Mesenchymal stem cell (in vitro differentiated cells and primary cell): ENCODE measurements around the gene AKR1C8.
"Not testable (repeated sequence)": the region's sequence is repeated elsewhere in the genome, so short reads cannot be mapped to it uniquely, and the experiment has no call there.

Source experiments
- DNase-seq: peaks from one replicate; pipeline ENCODE4 v3.0.0-alpha.2; 2013
- H2AFZ ChIP-seq: one replicate; pipeline ENCODE4 v1.6.1; 2013; ENCODE audit warnings: low read depth, mild to moderate bottlenecking, control low read depth, inconsistent platforms, low read length, moderate library complexity
- H2AK5ac ChIP-seq: 2 replicates; pipeline ENCODE4 v1.6.1; 2013; ENCODE audit warnings: low read length, moderate library complexity, mild to moderate bottlenecking, inconsistent platforms; ENCODE audit not compliant: severe bottlenecking
- H2BK120ac ChIP-seq: one replicate; pipeline ENCODE4 v1.6.1; 2013; ENCODE audit warnings: low read depth, mild to moderate bottlenecking, inconsistent platforms, low read length, moderate library complexity
- H2BK12ac ChIP-seq, 2 experiments: one replicate each; pipeline ENCODE4 v1.6.1; 2013; ENCODE audit warnings: inconsistent platforms in 2 of 2, low read length in 2 of 2, mild to moderate bottlenecking in 2 of 2, moderate library complexity in 2 of 2, control low read depth in 1 of 2
- H2BK15ac ChIP-seq: one replicate; pipeline ENCODE4 v1.6.1; 2013; ENCODE audit warnings: mild to moderate bottlenecking, low read depth, inconsistent platforms; ENCODE audit not compliant: poor library complexity, severe bottlenecking
- H2BK5ac ChIP-seq: 2 replicates; pipeline ENCODE4 v1.6.1; 2013; ENCODE audit warnings: low read depth, mild to moderate bottlenecking, low read length, control low read depth, inconsistent platforms; ENCODE audit not compliant: poor library complexity, severe bottlenecking
- H3K14ac ChIP-seq, 2 experiments: one replicate each; pipeline ENCODE4 v1.6.1; 2013; ENCODE audit warnings: inconsistent platforms in 2 of 2, low read length in 2 of 2, control low read depth in 1 of 2, mild to moderate bottlenecking in 1 of 2, moderate library complexity in 1 of 2
- H3K18ac ChIP-seq, 2 experiments: one replicate each; pipeline ENCODE4 v1.6.1; 2013; ENCODE audit warnings: inconsistent platforms in 2 of 2, low read length in 2 of 2, control low read depth in 1 of 2, low read depth in 1 of 2, mild to moderate bottlenecking in 1 of 2
- H3K23ac ChIP-seq, 2 experiments: one replicate each; pipeline ENCODE4 v1.6.1; 2013; ENCODE audit warnings: inconsistent platforms in 2 of 2, low read length in 2 of 2, mild to moderate bottlenecking in 2 of 2, moderate library complexity in 2 of 2, control low read depth in 1 of 2
- H3K27ac ChIP-seq: 2 replicates; pipeline ENCODE4 v1.5.1; 2013; ENCODE audit warnings: mild to moderate bottlenecking, moderate library complexity, low read length, control low read depth, inconsistent platforms; ENCODE audit not compliant: poor library complexity, severe bottlenecking
- H3K27me3 ChIP-seq, 2 experiments: 2 replicates each; pipeline versions ENCODE4 v1.6.1 to v1.7.0; 2013; ENCODE audit warnings: low read length in 2 of 2, mild to moderate bottlenecking in 2 of 2, moderate library complexity in 2 of 2, control low read depth in 1 of 2, inconsistent platforms in 1 of 2; ENCODE audit not compliant: control insufficient read depth in 1 of 2, insufficient read depth in 1 of 2
- H3K36me3 ChIP-seq, 2 experiments: 2 replicates each; pipeline versions ENCODE4 v1.6.1 to v1.7.0; 2013; ENCODE audit warnings: low read length in 2 of 2, control low read depth in 1 of 2, inconsistent platforms in 1 of 2, low read depth in 1 of 2, mild to moderate bottlenecking in 1 of 2; ENCODE audit not compliant: insufficient read depth in 2 of 2, control insufficient read depth in 1 of 2
- H3K4ac ChIP-seq, 2 experiments: one replicate each; pipeline ENCODE4 v1.6.1; 2013; ENCODE audit warnings: inconsistent platforms in 2 of 2, low read length in 2 of 2, mild to moderate bottlenecking in 2 of 2, moderate library complexity in 2 of 2, control low read depth in 1 of 2, low read depth in 1 of 2
- H3K4me1 ChIP-seq: 2 replicates; pipeline ENCODE4 v1.6.1; 2013; ENCODE audit warnings: low read depth, low read length, control low read depth; ENCODE audit not compliant: control insufficient read depth, insufficient read depth
- H3K4me2 ChIP-seq: 2 replicates; pipeline ENCODE4 v1.6.1; 2013; ENCODE audit warnings: low read length, mild to moderate bottlenecking, inconsistent platforms; ENCODE audit not compliant: poor library complexity, severe bottlenecking
- H3K4me3 ChIP-seq, 2 experiments: 2 replicates each; pipeline versions ENCODE4 v1.5.1 to v1.7.0; 2013; ENCODE audit warnings: low read length in 2 of 2, mild to moderate bottlenecking in 2 of 2, control low read depth in 1 of 2, low read depth in 1 of 2; ENCODE audit not compliant: insufficient read depth in 1 of 2
- H3K79me1 ChIP-seq: replicated peaks from 2 replicates; pipeline ENCODE4 v1.6.1; 2013; ENCODE audit warnings: mild to moderate bottlenecking, control low read depth, low read length, inconsistent platforms; ENCODE audit not compliant: poor library complexity, severe bottlenecking
- H3K9ac ChIP-seq: 2 replicates; pipeline ENCODE4 v1.7.0; 2013; ENCODE audit warnings: mild to moderate bottlenecking, low read length, moderate library complexity
- H3K9me3 ChIP-seq: 2 replicates; pipeline ENCODE4 v1.7.0; 2013; ENCODE audit warnings: mild to moderate bottlenecking, low read length; ENCODE audit not compliant: control insufficient read depth
- H4K8ac ChIP-seq: one replicate; pipeline ENCODE4 v1.6.1; 2013; ENCODE audit warnings: inconsistent platforms, mild to moderate bottlenecking, low read length, moderate library complexity
- H4K91ac ChIP-seq: one replicate; pipeline ENCODE4 v1.6.1; 2013; ENCODE audit warnings: mild to moderate bottlenecking, low read length, inconsistent platforms
- WGBS: methylation state at CpG from one replicate; pipeline ENCODE4 v1.1.7; 2013; ENCODE audit warnings: mixed read lengths; 5-methylcytosine and 5-hydroxymethylcytosine counted together

AKR1C8 gene

GRCh38 chr10:5135581-5135980 is 49.4 kb downstream of the AKR1C8 start:
- no peak overlapping the region for H3K4me2 ChIP-seq
- H3K9ac ChIP-seq = no peak overlapping the region
- no peak overlapping the region for H2BK120ac ChIP-seq
- no peak for DNase-seq
- H3K9me3 ChIP-seq = peaks cover 17% of the 10 kb centered on the region
- H3K23ac ChIP-seq = no peak overlapping the region
- no peak overlapping the region for H2AK5ac ChIP-seq
- H3K4me1 ChIP-seq = no peaks in the 10 kb centered on the region
- no CpG with 5 or more reads among the region's 2 CpGs for WGBS
- no peak overlapping the region for H2AFZ ChIP-seq
- no peak overlapping the region for H2BK12ac ChIP-seq
- H3K4ac ChIP-seq = no peak overlapping the region
- no peaks in the 10 kb centered on the region for H3K36me3 ChIP-seq
- no peak overlapping the region for H3K18ac ChIP-seq
- H4K91ac ChIP-seq = no peak overlapping the region
- H3K14ac ChIP-seq = no peak overlapping the region
- H2BK5ac ChIP-seq = no peak overlapping the region
- H3K27ac ChIP-seq = no peak overlapping the region
- no peak overlapping the region for H3K4me3 ChIP-seq
- no peak overlapping the region for H4K8ac ChIP-seq
- no peaks in the 10 kb centered on the region for H3K27me3 ChIP-seq
- H2BK15ac ChIP-seq = no peak overlapping the region
- no peaks in the 10 kb centered on the region for H3K79me1 ChIP-seq

GRCh38 chr10:5125315-5126044 is 59.5 kb downstream of the AKR1C8 start:
- Histone ChIP-seq H3K36me3 (no peaks in the 10 kb centered on the region), H2AK5ac (no peak overlapping the region), H3K79me1 (no peaks in the 10 kb centered on the region), H2BK5ac (no peak overlapping the region), H3K14ac (no peak overlapping the region), H3K4me1 (no peaks in the 10 kb centered on the region), H2BK120ac (no peak overlapping the region), H3K4me2 (no peak overlapping the region), H3K23ac (no peak overlapping the region), H4K8ac (no peak overlapping the region), H2AFZ (no peak overlapping the region), H3K4ac (no peak overlapping the region), H2BK15ac (no peak overlapping the region), H3K9me3 (peaks cover 12% of the 10 kb centered on the region), H3K18ac (no peak overlapping the region), H3K27me3 (peaks cover 0 to 5% of the 10 kb centered on the region in 2 experiments), H2BK12ac (no peak overlapping the region), H3K4me3 (no peak overlapping the region), H4K91ac (no peak overlapping the region), H3K9ac (no peak overlapping the region), H3K27ac (no peak overlapping the region)
- DNase-seq = no peak
- WGBS = 79% methylated on average over 1 of the region's 3 CpGs

DNA sequence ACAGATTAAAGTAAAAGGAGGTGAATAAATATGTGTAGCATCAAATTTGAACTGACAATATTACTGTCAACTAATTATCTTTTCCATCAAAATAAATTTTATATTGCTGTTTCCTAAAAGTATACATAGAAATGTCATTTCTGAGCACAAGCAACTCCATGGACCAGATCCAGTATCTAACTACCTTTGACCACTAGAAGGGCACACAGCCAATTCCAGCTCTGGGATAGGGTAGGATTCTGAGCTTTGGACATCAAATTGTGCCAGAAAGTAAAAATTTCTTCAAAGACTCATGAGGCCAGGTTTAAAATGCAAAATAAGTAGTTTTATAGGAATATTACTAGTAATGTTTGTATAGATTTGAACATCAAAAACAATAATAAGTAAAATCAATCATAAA is 61.1 kb downstream of the AKR1C8 start:
- peaks cover 13% of the 10 kb centered on the region for H3K9me3 ChIP-seq
- no peaks in the 10 kb centered on the region for H3K79me1 ChIP-seq
- H2BK5ac ChIP-seq = no peak overlapping the region
- no peaks in the 10 kb centered on the region for H3K36me3 ChIP-seq
- no peak overlapping the region for H3K27ac ChIP-seq
- no peaks in the 10 kb centered on the region for H3K4me1 ChIP-seq
- no peak overlapping the region for H3K23ac ChIP-seq
- H2BK12ac ChIP-seq = no peak overlapping the region
- H3K18ac ChIP-seq = no peak overlapping the region
- H3K4me2 ChIP-seq = no peak overlapping the region
- no peak overlapping the region for H4K91ac ChIP-seq
- no peak overlapping the region for H3K4me3 ChIP-seq
- H3K27me3 ChIP-seq = peaks cover 0 to 5% of the 10 kb centered on the region in 2 experiments
- H2AK5ac ChIP-seq = no peak overlapping the region
- H2AFZ ChIP-seq = no peak overlapping the region
- H2BK120ac ChIP-seq = no peak overlapping the region
- H3K14ac ChIP-seq = no peak overlapping the region
- no peak overlapping the region for H4K8ac ChIP-seq
- H3K9ac ChIP-seq = no peak overlapping the region
- no peak overlapping the region for H3K4ac ChIP-seq
- no peak for DNase-seq
- H2BK15ac ChIP-seq = no peak overlapping the region

DNA sequence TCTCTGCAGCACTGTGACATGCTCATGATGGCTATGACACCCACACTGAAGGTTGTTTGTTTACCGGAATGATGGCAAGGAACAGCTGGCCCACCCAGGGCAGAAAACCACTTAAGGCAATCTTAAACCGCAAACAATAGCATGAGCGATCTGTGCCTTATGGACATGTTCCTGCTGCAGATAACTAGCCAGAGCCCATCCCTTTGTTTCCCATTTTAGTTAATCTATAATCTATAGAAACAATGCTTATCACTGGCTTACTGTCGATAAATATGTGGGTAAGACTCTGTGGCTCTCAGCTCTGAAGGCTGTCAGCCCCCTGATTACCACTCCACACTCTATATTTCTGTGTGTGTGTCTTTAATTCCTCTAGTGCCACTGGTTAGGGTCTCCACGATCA is 65.0 kb downstream of the AKR1C8 start:
- H4K8ac ChIP-seq, H3K4me3 ChIP-seq, H3K23ac ChIP-seq, H2BK12ac ChIP-seq, DNase-seq, H3K27ac ChIP-seq, H2BK120ac ChIP-seq, H3K27me3 ChIP-seq, H3K9ac ChIP-seq, H3K4me1 ChIP-seq, H3K18ac ChIP-seq, H2BK15ac ChIP-seq, H3K4ac ChIP-seq, H2BK5ac ChIP-seq, H2AK5ac ChIP-seq, H3K79me1 ChIP-seq, H3K36me3 ChIP-seq, H3K14ac ChIP-seq, H4K91ac ChIP-seq, H3K9me3 ChIP-seq, H3K4me2 ChIP-seq, H2AFZ ChIP-seq: not testable (repeated sequence)
- 95% methylated on average over 1 of the region's 5 CpGs for WGBS
